ENCODE data around the gene UNK.

DNA sequence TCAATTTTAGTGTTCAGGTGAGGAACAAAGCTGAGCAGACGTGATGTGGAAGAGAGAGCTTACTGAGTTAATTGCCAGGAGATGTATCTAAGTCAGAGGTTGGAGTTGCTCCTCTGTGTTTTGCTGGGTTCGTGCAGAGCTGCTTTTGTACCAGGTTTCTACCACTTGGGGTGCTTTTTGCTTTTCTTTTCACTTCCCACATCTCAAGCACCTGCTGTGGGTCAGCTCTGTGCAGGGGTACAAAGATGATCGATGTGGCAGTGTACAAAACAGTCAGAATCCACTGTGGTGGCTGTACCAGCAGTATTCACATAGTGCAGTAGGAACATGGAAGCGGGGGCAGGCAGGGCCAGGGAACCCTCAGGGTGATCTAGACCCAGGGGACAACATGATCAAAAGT, 14.8 kb downstream of the UNK start:
- no peak for TF ChIP-seq ELF4 (IDR thresholded peaks at IDR 0.05)
- TF ChIP-seq BHLHE40 (IDR thresholded peaks at IDR 0.05; ENCODE audit: borderline replicate concordance) = no peak
- no peak for TF ChIP-seq NFRKB (IDR thresholded peaks at IDR 0.05)
- TF ChIP-seq, protein P1, sequence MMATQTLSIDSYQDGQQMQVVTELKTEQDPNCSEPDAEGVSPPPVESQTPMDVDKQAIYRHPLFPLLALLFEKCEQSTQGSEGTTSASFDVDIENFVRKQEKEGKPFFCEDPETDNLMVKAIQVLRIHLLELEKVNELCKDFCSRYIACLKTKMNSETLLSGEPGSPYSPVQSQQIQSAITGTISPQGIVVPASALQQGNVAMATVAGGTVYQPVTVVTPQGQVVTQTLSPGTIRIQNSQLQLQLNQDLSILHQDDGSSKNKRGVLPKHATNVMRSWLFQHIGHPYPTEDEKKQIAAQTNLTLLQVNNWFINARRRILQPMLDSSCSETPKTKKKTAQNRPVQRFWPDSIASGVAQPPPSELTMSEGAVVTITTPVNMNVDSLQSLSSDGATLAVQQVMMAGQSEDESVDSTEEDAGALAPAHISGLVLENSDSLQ (IDR thresholded peaks at IDR 0.05) = no peak

Measured in HEK293T (cell line).